A549 (cell line): ENCODE results near the gene ODR4. TPM values are rescaled to one million over a fixed set of nuclear protein-coding genes. Genes with fewer than 3 reads are reported as not detected.
"Not testable (repeated sequence)": the region's sequence is repeated elsewhere in the genome, so short reads cannot be mapped to it uniquely, and the experiment has no call there.

Experiments
- ATAC-seq, 2 experiments: fragments of 200-7000 bp in 1 of 2; fragments of >200 bp in 1 of 2; cut with Nextera tagmentation in 1 of 2; cut with Tn5 transposase in 1 of 2; 3 replicates each; pipeline versions ENCODE4 v1.8.0 to v1.9.1; 2018 to 2020; ENCODE audit warnings: mild to moderate bottlenecking in 1 of 2, moderate library complexity in 1 of 2
- CTCF ChIA-PET: fragments of 300-600 bp; sonication (Branson Sonifier 250); formaldehyde crosslinking; extraction: SDS; loops from one replicate; lab custom pipeline; 2021; ENCODE audit warnings: antibody characterized with exemption, inconsistent platforms; lab: Yijun Ruan, JAX
- POLR2A ChIA-PET: fragments of 350-600 bp; formaldehyde crosslinking; extraction: SDS; loops from one replicate; lab custom pipeline; 2021; ENCODE audit warnings: antibody characterized with exemption, inconsistent platforms; lab: Yijun Ruan, JAX
- DNase-seq, 2 experiments: peaks; one replicate each; pipeline versions ENCODE4 v3.0.0 to v3.0.0-alpha.2; 2011 to 2016; ENCODE audit warnings: low read depth in 1 of 2, low spot score in 1 of 2
- FAIRE-seq: peaks from 2 replicates; lab custom pipeline; 2011; peaks lifted over from hg19 to GRCh38; lab: Jason Lieb, UNC
- H3K27ac ChIP-seq, 2 experiments: fragments of >200 bp; sonication (Bioruptor Twin); formaldehyde crosslinking; 3 replicates each; pipeline ENCODE4 v1.5.1; 2016 to 2017
- H3K4me1 ChIP-seq: fragments of >200 bp; sonication (Bioruptor Twin); formaldehyde crosslinking; 3 replicates; pipeline ENCODE4 v1.6.1; 2016
- H3K4me2 ChIP-seq: fragments of >200 bp; sonication (Bioruptor Twin); formaldehyde crosslinking; 3 replicates; pipeline ENCODE4 v1.6.1; 2016
- H3K4me3 ChIP-seq: fragments of >200 bp; sonication (Bioruptor Twin); formaldehyde crosslinking; 3 replicates; pipeline ENCODE4 v1.5.1; 2016
- H3K9me3 ChIP-seq: fragments of >200 bp; sonication (Bioruptor Twin); formaldehyde crosslinking; 3 replicates; pipeline ENCODE4 v1.6.1; 2016
- BHLHE40 ChIP-seq: IDR thresholded peaks from 2 replicates; pipeline ENCODE4 v1.6.1; 2012; ENCODE audit warnings: low read depth, low read length, inconsistent platforms
- CBX8 ChIP-seq: fragments of 200-600 bp; sonication (generic); IDR thresholded peaks from 2 replicates; pipeline ENCODE4 v1.6.1; 2016
- CEBPB ChIP-seq, 2 experiments: fragments of >200 bp in 1 of 2; sonication (Bioruptor Twin) in 1 of 2; formaldehyde crosslinking in 1 of 2; IDR thresholded peaks; 2 replicates each; pipeline ENCODE4 v1.6.1; 2012 to 2016
- CHD4 ChIP-seq: fragments of 200-600 bp; sonication (generic); IDR thresholded peaks from 2 replicates; pipeline ENCODE4 v1.6.1; 2016; ENCODE audit warnings: antibody characterized with exemption, mild to moderate bottlenecking, borderline replicate concordance
- ESRRA ChIP-seq: fragments of 150-350 bp; IDR thresholded peaks from 2 replicates; pipeline ENCODE4 v1.6.1; 2014; ENCODE audit warnings: mild to moderate bottlenecking, low read length, borderline replicate concordance
- FOSB ChIP-seq: fragments of 250-450 bp; sonication (Bioruptor Pico); IDR thresholded peaks from 2 replicates; pipeline ENCODE4 v1.5.0; 2020; ENCODE audit warnings: mild to moderate bottlenecking, moderate library complexity
- GATA3 ChIP-seq: IDR thresholded peaks from 2 replicates; pipeline ENCODE4 v1.6.1; 2012; ENCODE audit warnings: borderline replicate concordance
- HDAC2 ChIP-seq: fragments of 200-600 bp; sonication (generic); IDR thresholded peaks from 2 replicates; pipeline ENCODE4 v1.6.1; 2016
- HEYL ChIP-seq: fragments of 250-450 bp; sonication (Bioruptor Pico); IDR thresholded peaks from 2 replicates; pipeline ENCODE4 v1.8.0; 2021; ENCODE audit warnings: mild to moderate bottlenecking, moderate library complexity
- HOXB5 ChIP-seq: fragments of 250-450 bp; sonication (Bioruptor Pico); IDR thresholded peaks from 2 replicates; pipeline ENCODE4 v1.5.0; 2020; ENCODE audit warnings: mild to moderate bottlenecking, moderate library complexity
- KDM1A ChIP-seq: fragments of 200-600 bp; sonication (generic); IDR thresholded peaks from 2 replicates; pipeline ENCODE4 v1.6.1; 2016; ENCODE audit warnings: low read depth, mild to moderate bottlenecking
- MAFK ChIP-seq: fragments of 450-650 bp; IDR thresholded peaks from 2 replicates; pipeline ENCODE4 v1.6.1; 2014; ENCODE audit not compliant: partially characterized antibody
- MYC ChIP-seq: IDR thresholded peaks from 2 replicates; pipeline ENCODE4 v1.6.1; 2012; ENCODE audit warnings: mild to moderate bottlenecking, inconsistent platforms, low read length, improper control_type of control experiment, borderline replicate concordance
- NFE2L2 ChIP-seq: fragments of 150-350 bp; conservative IDR thresholded peaks from 2 replicates; pipeline ENCODE4 v1.6.1; 2014; ENCODE audit warnings: low read length
- PHF8 ChIP-seq: fragments of 200-600 bp; sonication (generic); IDR thresholded peaks from 2 replicates; pipeline ENCODE4 v1.6.1; 2016; ENCODE audit warnings: low read depth, mild to moderate bottlenecking, antibody characterized with exemption, moderate library complexity, borderline replicate concordance
- RNF2 ChIP-seq: fragments of 200-600 bp; sonication (generic); IDR thresholded peaks from 2 replicates; pipeline ENCODE4 v1.6.1; 2016; ENCODE audit warnings: low read depth, mild to moderate bottlenecking, antibody characterized with exemption, moderate library complexity, borderline replicate concordance
- SREBF2 ChIP-seq: fragments of 450-650 bp; IDR thresholded peaks from 2 replicates; pipeline ENCODE4 v1.6.1; 2014; ENCODE audit warnings: mild to moderate bottlenecking, moderate library complexity
- TFCP2L1 ChIP-seq: fragments of 250-450 bp; sonication (Bioruptor Pico); IDR thresholded peaks from 2 replicates; pipeline ENCODE4 v1.5.0; 2021; ENCODE audit warnings: mild to moderate bottlenecking
- ZC3H11A ChIP-seq: fragments of 450-650 bp; IDR thresholded peaks from 2 replicates; pipeline ENCODE4 v1.6.1; 2014; ENCODE audit warnings: antibody characterized with exemption, mild to moderate bottlenecking
- ZNF302 ChIP-seq: fragments of 250-450 bp; sonication (Bioruptor Pico); IDR thresholded peaks from 2 replicates; pipeline ENCODE4 v1.9.0; 2021; ENCODE audit warnings: inconsistent platforms, mild to moderate bottlenecking, moderate library complexity
- ZSCAN20 ChIP-seq: fragments of 250-450 bp; sonication (Bioruptor Pico); IDR thresholded peaks from 2 replicates; pipeline ENCODE4 v1.8.0; 2022; ENCODE audit warnings: mild to moderate bottlenecking, moderate library complexity
- WGBS: methylation state at CpG from one replicate; pipeline ENCODE4 v1.1.6; 2017; ENCODE audit errors: missing lambda C conversion rate; 5-methylcytosine and 5-hydroxymethylcytosine counted together
- polyA plus RNA-seq, 4 experiments: library from polyadenylated mRNA; depleted of rRNA in 3 of 4; stranded (reverse); fragments of >200 nt; fragmentation: RNase III in 1 of 4; extraction: RNeasy Plus Mini Kit Qiagen cat#74134 plus additional on column Dnase treatment in 1 of 4; gene quantifications; 2 replicates in 3 of 4; 3 replicates in 1 of 4; pipeline ENCODE4 v1.2.3, GENCODE V29; 2011 to 2017
- TF ChIP-seq, protein P1 (sequence below): fragments of 450-650 bp; IDR thresholded peaks from 2 replicates; pipeline ENCODE4 v1.6.1; 2014; ENCODE audit warnings: antibody characterized with exemption
- TF ChIP-seq, protein P2 (sequence below): fragments of 250-450 bp; sonication (Bioruptor Pico); IDR thresholded peaks from 2 replicates; pipeline ENCODE4 v1.5.0; 2021; ENCODE audit warnings: mild to moderate bottlenecking, moderate library complexity, borderline replicate concordance
- TF ChIP-seq, protein P3 (sequence below): fragments of >200 bp; sonication (Bioruptor Twin); formaldehyde crosslinking; IDR thresholded peaks from 3 replicates; pipeline ENCODE4 v1.5.1; 2016
- TF ChIP-seq, protein P4 (sequence below): IDR thresholded peaks from 2 replicates; pipeline ENCODE4 v1.6.1; 2012

ODR4 gene
- polyA plus RNA-seq, 2 of the 4 experiments (the other 2 are of a cell fraction), result 18.1 to 34.9 TPM

GRCh38 chr1:186463511-186463910 is 87.9 kb downstream of the ODR4 start (continued):
- TF ChIP-seq, protein P1, sequence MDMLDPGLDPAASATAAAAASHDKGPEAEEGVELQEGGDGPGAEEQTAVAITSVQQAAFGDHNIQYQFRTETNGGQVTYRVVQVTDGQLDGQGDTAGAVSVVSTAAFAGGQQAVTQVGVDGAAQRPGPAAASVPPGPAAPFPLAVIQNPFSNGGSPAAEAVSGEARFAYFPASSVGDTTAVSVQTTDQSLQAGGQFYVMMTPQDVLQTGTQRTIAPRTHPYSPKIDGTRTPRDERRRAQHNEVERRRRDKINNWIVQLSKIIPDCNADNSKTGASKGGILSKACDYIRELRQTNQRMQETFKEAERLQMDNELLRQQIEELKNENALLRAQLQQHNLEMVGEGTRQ, result no peak

- Histone ChIP-seq H3K4me1 (no peaks in the 10 kb centered on the region), H3K4me3 (no peak overlapping the region), H3K4me2 (no peak overlapping the region), H3K9me3 (no peaks in the 10 kb centered on the region), H3K27ac (no peak overlapping the region)
- DNase-seq, result no peak
- ATAC-seq, result no peak
- TF ChIP-seq CEBPB (IDR thresholded peaks at IDR 0.05), result no peak
- TF ChIP-seq KDM1A, result no peak
- no peak for TF ChIP-seq ESRRA
- TF ChIP-seq, protein P2, sequence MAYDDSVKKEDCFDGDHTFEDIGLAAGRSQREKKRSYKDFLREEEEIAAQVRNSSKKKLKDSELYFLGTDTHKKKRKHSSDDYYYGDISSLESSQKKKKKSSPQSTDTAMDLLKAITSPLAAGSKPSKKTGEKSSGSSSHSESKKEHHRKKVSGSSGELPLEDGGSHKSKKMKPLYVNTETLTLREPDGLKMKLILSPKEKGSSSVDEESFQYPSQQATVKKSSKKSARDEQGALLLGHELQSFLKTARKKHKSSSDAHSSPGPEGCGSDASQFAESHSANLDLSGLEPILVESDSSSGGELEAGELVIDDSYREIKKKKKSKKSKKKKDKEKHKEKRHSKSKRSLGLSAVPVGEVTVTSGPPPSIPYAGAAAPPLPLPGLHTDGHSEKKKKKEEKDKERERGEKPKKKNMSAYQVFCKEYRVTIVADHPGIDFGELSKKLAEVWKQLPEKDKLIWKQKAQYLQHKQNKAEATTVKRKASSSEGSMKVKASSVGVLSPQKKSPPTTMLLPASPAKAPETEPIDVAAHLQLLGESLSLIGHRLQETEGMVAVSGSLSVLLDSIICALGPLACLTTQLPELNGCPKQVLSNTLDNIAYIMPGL, result no peak
- TF ChIP-seq TFCP2L1 (CRISPR knock-in tag), result no peak
- no peak for TF ChIP-seq HDAC2
- TF ChIP-seq, protein P3, sequence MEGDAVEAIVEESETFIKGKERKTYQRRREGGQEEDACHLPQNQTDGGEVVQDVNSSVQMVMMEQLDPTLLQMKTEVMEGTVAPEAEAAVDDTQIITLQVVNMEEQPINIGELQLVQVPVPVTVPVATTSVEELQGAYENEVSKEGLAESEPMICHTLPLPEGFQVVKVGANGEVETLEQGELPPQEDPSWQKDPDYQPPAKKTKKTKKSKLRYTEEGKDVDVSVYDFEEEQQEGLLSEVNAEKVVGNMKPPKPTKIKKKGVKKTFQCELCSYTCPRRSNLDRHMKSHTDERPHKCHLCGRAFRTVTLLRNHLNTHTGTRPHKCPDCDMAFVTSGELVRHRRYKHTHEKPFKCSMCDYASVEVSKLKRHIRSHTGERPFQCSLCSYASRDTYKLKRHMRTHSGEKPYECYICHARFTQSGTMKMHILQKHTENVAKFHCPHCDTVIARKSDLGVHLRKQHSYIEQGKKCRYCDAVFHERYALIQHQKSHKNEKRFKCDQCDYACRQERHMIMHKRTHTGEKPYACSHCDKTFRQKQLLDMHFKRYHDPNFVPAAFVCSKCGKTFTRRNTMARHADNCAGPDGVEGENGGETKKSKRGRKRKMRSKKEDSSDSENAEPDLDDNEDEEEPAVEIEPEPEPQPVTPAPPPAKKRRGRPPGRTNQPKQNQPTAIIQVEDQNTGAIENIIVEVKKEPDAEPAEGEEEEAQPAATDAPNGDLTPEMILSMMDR, result no peak
- no peak for TF ChIP-seq GATA3
- TF ChIP-seq RNF2, result no peak
- no peak for TF ChIP-seq FOSB (CRISPR knock-in tag)
- TF ChIP-seq BHLHE40, result no peak
- TF ChIP-seq MAFK, result no peak
- TF ChIP-seq HEYL, result no peak
- TF ChIP-seq, protein P4, sequence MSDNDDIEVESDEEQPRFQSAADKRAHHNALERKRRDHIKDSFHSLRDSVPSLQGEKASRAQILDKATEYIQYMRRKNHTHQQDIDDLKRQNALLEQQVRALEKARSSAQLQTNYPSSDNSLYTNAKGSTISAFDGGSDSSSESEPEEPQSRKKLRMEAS, result no peak
- TF ChIP-seq NFE2L2, result no peak
- TF ChIP-seq CBX8, result no peak
- no peak for TF ChIP-seq CHD4
- CTCF ChIA-PET, result no interaction called here
- WGBS, result 76% methylated on average over 3 of the region's 3 CpGs
- no peak for FAIRE-seq
- POLR2A ChIA-PET, result no interaction called here
Observed at GRCh38 chr1:186463926-186464325, 88.3 kb downstream of the ODR4 start.

DNA sequence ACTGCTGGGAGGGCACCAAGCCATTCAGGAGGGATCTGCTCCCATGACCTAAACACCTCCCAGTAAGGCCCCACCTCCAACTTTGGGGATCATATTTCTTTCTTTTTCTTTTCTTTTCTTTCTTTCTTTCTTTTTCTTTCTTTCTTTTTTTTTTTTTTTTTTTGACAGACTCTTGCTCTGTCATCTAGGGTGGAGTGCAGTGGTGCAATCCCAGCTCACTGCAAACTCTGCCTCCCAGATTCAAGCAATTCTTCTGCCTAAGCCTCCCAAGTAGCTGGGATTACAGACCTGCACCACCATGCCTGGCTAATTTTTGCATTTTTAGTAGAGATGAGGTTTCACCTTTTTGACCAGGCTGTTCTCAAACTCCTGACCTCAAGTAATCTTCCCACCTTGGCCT is 89.9 kb downstream of the ODR4 start:
- ATAC-seq, H3K4me1 ChIP-seq, H3K4me2 ChIP-seq, POLR2A ChIA-PET, CTCF ChIA-PET, DNase-seq, FAIRE-seq, H3K27ac ChIP-seq, H3K4me3 ChIP-seq, H3K9me3 ChIP-seq: not testable (repeated sequence)

GRCh38 chr1:186465946-186466345 is 90.3 kb downstream of the ODR4 start:
- no peaks in the 10 kb centered on the region for H3K4me1 ChIP-seq
- ChIA-PET POLR2A (no interaction called here), CTCF (no interaction called here)
- ATAC-seq (no peak), DNase-seq (no peak), FAIRE-seq (no peak)
- no peaks in the 10 kb centered on the region for H3K9me3 ChIP-seq
- WGBS, result 63% methylated on average over 2 of the region's 2 CpGs
- H3K4me2 ChIP-seq, result no peak overlapping the region
- TF ChIP-seq BHLHE40, result no peak
- TF ChIP-seq, protein P1, result no peak
- TF ChIP-seq ZNF302 (CRISPR knock-in tag), result no peak
- no peak for TF ChIP-seq CBX8
- TF ChIP-seq HOXB5 (CRISPR knock-in tag), result no peak
- TF ChIP-seq SREBF2, result no peak
- TF ChIP-seq MYC, result no peak
- TF ChIP-seq PHF8, result no peak
- no peak for TF ChIP-seq ZSCAN20 (CRISPR knock-in tag)
- no peak for TF ChIP-seq ZC3H11A
- TF ChIP-seq, protein P2, result no peak
- no peak overlapping the region for H3K27ac ChIP-seq
- H3K4me3 ChIP-seq, result no peak overlapping the region
